HepG2 (cell line): ENCODE measurements around the gene STRADA. TPM values are rescaled to one million over a fixed set of nuclear protein-coding genes. Genes with fewer than 3 reads are reported as not detected.

Experiments
- GATA4 ChIP-seq: sonication (generic); IDR thresholded peaks from 2 replicates; pipeline ENCODE4 v1.6.1; 2016; ENCODE audit warnings: antibody characterized with exemption, low read depth, borderline replicate concordance
- MYNN ChIP-seq: sonication (generic); formaldehyde crosslinking; IDR thresholded peaks from 2 replicates; pipeline ENCODE4 v1.4.0; 2020; ENCODE audit warnings: mild to moderate bottlenecking, low read depth, missing genetic modification reagents
- NONO ChIP-seq, 2 experiments: fragments of 450-650 bp in 1 of 2; sonication (generic) in 1 of 2; formaldehyde crosslinking in 1 of 2; IDR thresholded peaks in 1 of 2; conservative IDR thresholded peaks in 1 of 2; 2 replicates each; pipeline versions ENCODE4 v1.6.1 to v1.8.0; 2017 to 2022; ENCODE audit warnings: mild to moderate bottlenecking in 1 of 2, missing genetic modification reagents in 1 of 2, moderate library complexity in 1 of 2
- NR2F1 ChIP-seq, 2 experiments: fragments of 450-650 bp in 1 of 2; formaldehyde crosslinking in 1 of 2; IDR thresholded peaks; 2 replicates each; pipeline versions ENCODE4 v1.5.0 to v1.6.1; 2016 to 2020; ENCODE audit warnings: mild to moderate bottlenecking in 1 of 2, missing compliant biosample characterization in 1 of 2, missing genetic modification reagents in 1 of 2, moderate library complexity in 1 of 2
- POGZ ChIP-seq: sonication (generic); formaldehyde crosslinking; IDR thresholded peaks from 2 replicates; pipeline ENCODE4 v1.4.0; 2020; ENCODE audit warnings: mild to moderate bottlenecking, missing genetic modification reagents
- POLR2A ChIP-seq, 2 experiments: IDR thresholded peaks; 2 replicates each; pipeline ENCODE4 v1.6.1; 2011; ENCODE audit warnings: low read depth in 2 of 2, low read length in 2 of 2, mild to moderate bottlenecking in 1 of 2, moderate library complexity in 1 of 2; ENCODE audit not compliant: insufficient read depth in 1 of 2
- SNRNP70 ChIP-seq: fragments of 200-400 bp; formaldehyde crosslinking; IDR thresholded peaks from 2 replicates; pipeline ENCODE4 v1.6.1; 2017; ENCODE audit warnings: mild to moderate bottlenecking, low read depth, low read length, moderate library complexity
- SYNCRIP ChIP-seq: fragments of 200-400 bp; formaldehyde crosslinking; IDR thresholded peaks from 2 replicates; pipeline ENCODE4 v1.6.1; 2018; ENCODE audit warnings: mild to moderate bottlenecking, low read depth, low read length; ENCODE audit not compliant: insufficient read depth
- THAP11 ChIP-seq: IDR thresholded peaks from 2 replicates; pipeline ENCODE4 v1.6.1; 2016; ENCODE audit warnings: missing biosample characterization, missing genetic modification reagents
- THRA ChIP-seq: sonication (generic); formaldehyde crosslinking; IDR thresholded peaks from 2 replicates; pipeline ENCODE4 v1.4.0; 2020; ENCODE audit warnings: missing genetic modification reagents, borderline replicate concordance
- WIZ ChIP-seq: sonication (generic); formaldehyde crosslinking; IDR thresholded peaks from 2 replicates; pipeline ENCODE4 v1.5.1; 2020; ENCODE audit warnings: mild to moderate bottlenecking, missing genetic modification reagents
- ZNF10 ChIP-seq: sonication (generic); formaldehyde crosslinking; IDR thresholded peaks from 2 replicates; pipeline ENCODE4 v1.4.0; 2020; ENCODE audit warnings: mild to moderate bottlenecking, low read depth, missing genetic modification reagents, borderline replicate concordance
- ZNF367 ChIP-seq: sonication (generic); formaldehyde crosslinking; IDR thresholded peaks from 2 replicates; pipeline ENCODE4 v1.4.0; 2020; ENCODE audit warnings: missing genetic modification reagents, borderline replicate concordance
- ZNF441 ChIP-seq: sonication (generic); formaldehyde crosslinking; IDR thresholded peaks from 2 replicates; pipeline ENCODE4 v1.7.0; 2021; ENCODE audit warnings: missing genetic modification reagents, borderline replicate concordance
- ZNF564 ChIP-seq: sonication (generic); formaldehyde crosslinking; IDR thresholded peaks from 2 replicates; pipeline ENCODE4 v1.8.1; 2023; ENCODE audit warnings: mild to moderate bottlenecking, missing genetic modification reagents
- ZNF616 ChIP-seq: sonication (generic); formaldehyde crosslinking; IDR thresholded peaks from 2 replicates; pipeline ENCODE4 v1.5.0; 2020; ENCODE audit warnings: low read depth, mild to moderate bottlenecking, missing genetic modification reagents
- ZNF710 ChIP-seq: sonication (generic); formaldehyde crosslinking; IDR thresholded peaks from 2 replicates; pipeline ENCODE4 v1.5.0; 2020; ENCODE audit warnings: mild to moderate bottlenecking, missing genetic modification reagents, borderline replicate concordance
- ZNF724P ChIP-seq: sonication (generic); formaldehyde crosslinking; IDR thresholded peaks from 2 replicates; pipeline ENCODE4 v1.8.0; 2022; ENCODE audit warnings: missing genetic modification reagents, borderline replicate concordance
- ZNF780A ChIP-seq: sonication (generic); formaldehyde crosslinking; IDR thresholded peaks from 2 replicates; pipeline ENCODE4 v1.8.0; 2022; ENCODE audit warnings: mild to moderate bottlenecking, missing genetic modification reagents, moderate library complexity
- polyA plus RNA-seq, 8 experiments: library from polyadenylated mRNA; depleted of rRNA in 3 of 8; stranded (reverse) in 7 of 8; unstranded in 1 of 8; fragments of >200 nt; fragmentation: Illumina TruSeq in 4 of 8; extraction: Trizol in 4 of 8; gene quantifications; 2 replicates each; pipeline versions ENCODE4 v1.2.1 to v1.2.3, GENCODE V29; 2011 to 2016; ENCODE audit warnings: low read depth in 4 of 8, missing spikeins in 1 of 8, mixed read lengths in 1 of 8; ENCODE audit not compliant: insufficient read depth in 1 of 8
- total RNA-seq, 5 experiments: library from RNA; depleted of rRNA; stranded (reverse); fragments of >200 nt; fragmentation: Illumina TruSeq; extraction: Trizol; gene quantifications; 2 replicates each; pipeline ENCODE4 v1.2.3, GENCODE V29; 2016; ENCODE audit warnings: low read depth in 1 of 5
- TF ChIP-seq, protein P1 (sequence below): IDR thresholded peaks from 2 replicates; pipeline ENCODE4 v1.6.1; 2016; ENCODE audit warnings: low read depth

The STRADA gene
- total and polyA plus RNA-seq, 2 of the 13 experiments (the other 11 are each of a cell fraction or from before 2014, with no cell fraction given), result 17.6 to 17.9 TPM

GRCh38 chr17:63773272-63774140 lies 31.9 kb upstream of the STRADA start, which contains the start of gene CCDC47 (continued):
- no peak for TF ChIP-seq NONO (IDR thresholded peaks at IDR 0.05)
- TF ChIP-seq NONO (CRISPR knock-in tag; conservative IDR thresholded peaks at IDR 0.05), result peak; percentile 95
- TF ChIP-seq THRA (CRISPR knock-in tag), result no peak; the same call in none of the 2 replicates
- peak in 1 of 2 experiments; percentile 70; a peak in 2 of 4 replicates for TF ChIP-seq NR2F1 (CRISPR knock-in tag; IDR thresholded peaks at IDR 0.05)
- TF ChIP-seq MYNN (CRISPR knock-in tag), result no peak
- no peak; the same call in none of the 2 replicates for TF ChIP-seq WIZ (CRISPR knock-in tag)
- TF ChIP-seq ZNF441 (CRISPR knock-in tag), result peak; percentile 57
- peak; percentile 32 for TF ChIP-seq ZNF710 (CRISPR knock-in tag)
- peak; percentile 93 for TF ChIP-seq POGZ (CRISPR knock-in tag)
- no peak for TF ChIP-seq ZNF10
- no peak for TF ChIP-seq SYNCRIP
- TF ChIP-seq THAP11, result peak; percentile 96
- TF ChIP-seq ZNF564 (CRISPR knock-in tag), result peak; percentile 85; the same call in 1 of the 2 replicates
- peak; percentile 83; the same call in 1 of the 2 replicates for TF ChIP-seq SNRNP70
- TF ChIP-seq, protein P1, sequence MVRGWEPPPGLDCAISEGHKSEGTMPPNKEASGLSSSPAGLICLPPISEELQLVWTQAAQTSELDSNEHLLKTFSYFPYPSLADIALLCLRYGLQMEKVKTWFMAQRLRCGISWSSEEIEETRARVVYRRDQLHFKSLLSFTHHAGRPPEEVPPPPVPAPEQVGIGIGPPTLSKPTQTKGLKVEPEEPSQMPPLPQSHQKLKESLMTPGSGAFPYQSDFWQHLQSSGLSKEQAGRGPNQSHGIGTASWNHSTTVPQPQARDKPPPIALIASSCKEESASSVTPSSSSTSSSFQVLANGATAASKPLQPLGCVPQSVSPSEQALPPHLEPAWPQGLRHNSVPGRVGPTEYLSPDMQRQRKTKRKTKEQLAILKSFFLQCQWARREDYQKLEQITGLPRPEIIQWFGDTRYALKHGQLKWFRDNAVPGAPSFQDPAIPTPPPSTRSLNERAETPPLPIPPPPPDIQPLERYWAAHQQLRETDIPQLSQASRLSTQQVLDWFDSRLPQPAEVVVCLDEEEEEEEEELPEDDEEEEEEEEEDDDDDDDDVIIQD (CRISPR knock-in tag), result peak; percentile 74
- peak; percentile 62; the same call in 1 of the 2 replicates for TF ChIP-seq ZNF367
- peak; percentile 60 for TF ChIP-seq ZNF780A (CRISPR knock-in tag)
- TF ChIP-seq GATA4, result no peak; the same call in 1 of the 2 replicates
- TF ChIP-seq POLR2A (IDR thresholded peaks at IDR 0.05; ENCODE audit: insufficient read depth in 1 of 2, low read depth in 2 of 2, low read length in 2 of 2), result peak; percentile 88 to 96
- 0 out of 2 replicates have a peak, but pooled peaks have one; percentile 25 for TF ChIP-seq ZNF616
- TF ChIP-seq ZNF724P, result peak; percentile 84; the same call in 1 of the 2 replicates
